Breast epithelium (tissue), 4 donors: ENCODE results near the gene U2AF2. TPM values are rescaled to one million over a fixed set of nuclear protein-coding genes. Genes with fewer than 3 reads are reported as not detected.

ENCODE experiments used
- DNase-seq, 2 donors: peaks; one replicate each; pipeline ENCODE4 v3.0.0-alpha.2; 2019; ENCODE audit warnings: low spot score in 2 of 2
- H3K27ac ChIP-seq, 2 donors: fragments of 200-600 bp; sonication (generic) in 1 of 2; one replicate each; pipeline ENCODE4 v1.5.1; 2016 to 2019; ENCODE audit warnings: mild to moderate bottlenecking in 1 of 2
- H3K27me3 ChIP-seq, 2 donors: fragments of 200-600 bp; sonication (generic) in 1 of 2; one replicate each; pipeline versions ENCODE4 v1.5.1 to v1.6.0; 2017 to 2019; ENCODE audit warnings: control low read depth in 1 of 2, mild to moderate bottlenecking in 1 of 2
- H3K36me3 ChIP-seq: fragments of 200-600 bp; one replicate; pipeline ENCODE4 v1.5.1; 2019
- H3K4me1 ChIP-seq, 2 donors: fragments of 200-600 bp; sonication (generic); one replicate each; pipeline ENCODE4 v1.5.1; 2016 to 2019; ENCODE audit warnings: control low read depth in 1 of 2
- H3K4me3 ChIP-seq, 3 donors: fragments of 200-600 bp; sonication (generic); 1 replicate in 2 of 3; 2 replicates in 1 of 3; pipeline ENCODE4 v1.5.1; 2016 to 2019; ENCODE audit warnings: mild to moderate bottlenecking in 3 of 3, moderate library complexity in 2 of 3
- H3K9me3 ChIP-seq, 2 donors: fragments of 200-600 bp; sonication (generic) in 1 of 2; one replicate each; pipeline ENCODE4 v1.5.1; 2016 to 2019; ENCODE audit warnings: control low read depth in 1 of 2
- CTCF ChIP-seq, 3 donors: fragments of 450-650 bp; IDR thresholded peaks; one replicate each; pipeline ENCODE4 v1.5.1; 2016 to 2017; ENCODE audit warnings: antibody characterized with exemption in 3 of 3, mild to moderate bottlenecking in 3 of 3, moderate library complexity in 3 of 3
- POLR2A ChIP-seq: fragments of 450-650 bp; IDR thresholded peaks from one replicate; pipeline ENCODE4 v1.6.1; 2016; ENCODE audit warnings: antibody characterized with exemption, mild to moderate bottlenecking, moderate library complexity
- POLR2AphosphoS5 ChIP-seq, 3 donors: sonication (generic); formaldehyde crosslinking; IDR thresholded peaks; one replicate each; pipeline ENCODE4 v1.6.1; 2017; ENCODE audit warnings: antibody characterized with exemption in 3 of 3
- intact Hi-C: fragments of 100-400 bp; cut with DNase I; formaldehyde crosslinking; loops from one replicate; pipeline ENCODE4 v1.15.1; 2023; ENCODE audit warnings: low total_unique reads
- total RNA-seq, 3 donors: library from RNA; depleted of rRNA; stranded (reverse); fragments of >200 nt; gene quantifications; one replicate each; pipeline ENCODE4 v1.1.0, GENCODE V29; 2016

The U2AF2 gene
- total RNA-seq, 3 donors from 2014 or later: 82.5 to 93.4 (median 85.3) TPM

- Histone ChIP-seq H3K27me3 (no peaks in the 10 kb centered on the region), H3K4me1 (peaks cover 0 to 6% of the 10 kb centered on the region in 2 donors), H3K4me3 (no peak overlapping the region), H3K36me3 (peaks cover 25% of the 10 kb centered on the region), H3K9me3 (no peaks in the 10 kb centered on the region), H3K27ac (no peak overlapping the region)
- no peak for DNase-seq
- TF ChIP-seq POLR2A: no peak
- no peak for TF ChIP-seq POLR2AphosphoS5 (IDR thresholded peaks at IDR 0.05)
- TF ChIP-seq CTCF (IDR thresholded peaks at IDR 0.05): no peak
- intact Hi-C loops: no loop called here
These were observed 14.8 kb downstream of the U2AF2 start for GRCh38 chr19:55669418-55670279.

DNA sequence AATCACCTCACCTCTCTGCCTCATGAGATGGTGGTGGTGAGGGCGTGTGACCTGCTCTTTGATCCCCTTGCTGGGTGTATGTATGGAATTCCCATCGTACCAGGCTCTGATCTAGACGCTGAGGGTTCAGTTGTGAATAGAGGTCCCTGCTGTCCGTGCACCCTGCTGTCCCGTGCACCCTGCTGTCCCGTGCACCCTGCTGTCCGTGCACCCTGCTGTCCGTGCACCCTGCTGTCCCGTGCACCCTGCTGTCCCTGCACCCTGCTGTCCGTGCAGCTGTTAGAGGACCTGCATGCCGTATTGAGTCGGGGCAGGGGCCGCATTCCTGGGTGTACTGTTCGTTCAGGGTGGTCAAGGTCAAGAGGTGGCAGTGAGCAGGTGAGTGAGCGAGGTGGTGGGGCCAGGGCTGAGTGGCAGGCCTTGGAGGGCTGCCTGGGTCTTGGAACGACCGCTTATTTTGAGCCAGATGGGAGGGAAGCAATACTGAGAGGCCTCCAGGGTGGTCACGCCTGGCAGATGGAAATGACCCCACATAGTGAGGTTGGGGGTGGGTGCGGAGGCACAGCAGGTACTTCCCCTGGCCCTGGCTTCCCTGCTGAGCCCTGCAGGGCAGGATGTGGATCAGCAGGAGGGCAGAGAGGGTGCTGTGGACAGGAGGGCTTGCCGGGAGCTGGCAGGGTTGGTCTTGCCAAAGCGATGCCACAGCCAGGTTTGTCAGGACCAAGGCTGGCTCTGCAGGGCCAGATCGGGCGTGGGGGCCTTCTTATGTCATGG is 15.6 kb downstream of the U2AF2 start:
- Histone ChIP-seq H3K4me3 (no peak overlapping the region), H3K9me3 (no peaks in the 10 kb centered on the region), H3K36me3 (peaks cover 25% of the 10 kb centered on the region), H3K27me3 (no peaks in the 10 kb centered on the region), H3K27ac (no peak overlapping the region), H3K4me1 (peaks cover 0 to 6% of the 10 kb centered on the region in 2 donors)
- DNase-seq: no peak
- intact Hi-C loops: no loop called here
- no peak for TF ChIP-seq POLR2A
- no peak for TF ChIP-seq POLR2AphosphoS5 (IDR thresholded peaks at IDR 0.05)
- TF ChIP-seq CTCF (IDR thresholded peaks at IDR 0.05): no peak

- Histone ChIP-seq H3K9me3 (no peaks in the 10 kb centered on the region), H3K27me3 (no peaks in the 10 kb centered on the region), H3K27ac (no peak overlapping the region), H3K36me3 (peaks cover 22% of the 10 kb centered on the region), H3K4me3 (no peak overlapping the region), H3K4me1 (peaks cover 0 to 8% of the 10 kb centered on the region in 2 donors)
- DNase-seq: no peak
- TF ChIP-seq POLR2AphosphoS5 (IDR thresholded peaks at IDR 0.05) (no peak), CTCF (IDR thresholded peaks at IDR 0.05) (no peak)
- intact Hi-C loops: no loop called here
These were observed 16.2 kb downstream of the U2AF2 start for GRCh38 chr19:55671054-55671378.

GRCh38 chr19:55672418-55672817 is 17.6 kb downstream of the U2AF2 start:
- intact Hi-C loops: no loop called here
- no peak for TF ChIP-seq POLR2AphosphoS5 (IDR thresholded peaks at IDR 0.05)
- no peak for TF ChIP-seq POLR2A
- no peak for TF ChIP-seq CTCF (IDR thresholded peaks at IDR 0.05)
- no peaks in the 10 kb centered on the region for H3K9me3 ChIP-seq
- H3K4me3 ChIP-seq: no peak overlapping the region
- no peaks in the 10 kb centered on the region for H3K27me3 ChIP-seq
- DNase-seq: no peak
- H3K36me3 ChIP-seq: peaks cover 13% of the 10 kb centered on the region
- H3K4me1 ChIP-seq: peaks cover 0 to 22% of the 10 kb centered on the region in 2 donors
- no peak overlapping the region for H3K27ac ChIP-seq

DNA sequence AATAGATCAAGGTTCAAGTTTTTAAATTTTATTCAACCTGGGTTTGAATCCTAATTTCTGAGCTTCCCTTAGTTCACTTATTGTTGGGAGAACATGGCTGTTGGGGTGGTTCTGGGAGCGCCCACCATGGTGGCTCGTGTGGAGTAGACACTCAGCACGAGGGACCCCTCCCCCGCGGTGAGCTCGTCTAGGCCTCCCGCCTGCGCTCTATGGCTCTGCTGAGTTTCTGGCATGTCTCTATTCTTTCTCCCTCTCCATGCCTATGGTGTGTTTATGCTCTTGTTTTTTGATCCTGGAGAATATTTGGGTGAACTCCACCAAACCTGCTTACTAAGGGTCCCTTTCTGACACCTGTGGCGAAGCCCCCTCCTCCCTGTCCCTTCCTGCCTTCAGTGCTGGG is 18.6 kb downstream of the U2AF2 start:
- Histone ChIP-seq H3K27me3 (no peaks in the 10 kb centered on the region), H3K9me3 (no peaks in the 10 kb centered on the region), H3K4me3 (no peak overlapping the region), H3K36me3 (peaks cover 15% of the 10 kb centered on the region), H3K4me1 (peaks cover 0 to 26% of the 10 kb centered on the region in 2 donors), H3K27ac (no peak overlapping the region)
- TF ChIP-seq CTCF (IDR thresholded peaks at IDR 0.05): no peak
- intact Hi-C loops: no loop called here
- no peak for DNase-seq
